Measurements from ENCODE around the gene GRIN2A. TPM values are rescaled to one million over a fixed set of nuclear protein-coding genes. Genes with fewer than 3 reads are reported as not detected.

The GRIN2A gene
- total RNA-seq (not detected), polyA plus RNA-seq (not detected)

DNA sequence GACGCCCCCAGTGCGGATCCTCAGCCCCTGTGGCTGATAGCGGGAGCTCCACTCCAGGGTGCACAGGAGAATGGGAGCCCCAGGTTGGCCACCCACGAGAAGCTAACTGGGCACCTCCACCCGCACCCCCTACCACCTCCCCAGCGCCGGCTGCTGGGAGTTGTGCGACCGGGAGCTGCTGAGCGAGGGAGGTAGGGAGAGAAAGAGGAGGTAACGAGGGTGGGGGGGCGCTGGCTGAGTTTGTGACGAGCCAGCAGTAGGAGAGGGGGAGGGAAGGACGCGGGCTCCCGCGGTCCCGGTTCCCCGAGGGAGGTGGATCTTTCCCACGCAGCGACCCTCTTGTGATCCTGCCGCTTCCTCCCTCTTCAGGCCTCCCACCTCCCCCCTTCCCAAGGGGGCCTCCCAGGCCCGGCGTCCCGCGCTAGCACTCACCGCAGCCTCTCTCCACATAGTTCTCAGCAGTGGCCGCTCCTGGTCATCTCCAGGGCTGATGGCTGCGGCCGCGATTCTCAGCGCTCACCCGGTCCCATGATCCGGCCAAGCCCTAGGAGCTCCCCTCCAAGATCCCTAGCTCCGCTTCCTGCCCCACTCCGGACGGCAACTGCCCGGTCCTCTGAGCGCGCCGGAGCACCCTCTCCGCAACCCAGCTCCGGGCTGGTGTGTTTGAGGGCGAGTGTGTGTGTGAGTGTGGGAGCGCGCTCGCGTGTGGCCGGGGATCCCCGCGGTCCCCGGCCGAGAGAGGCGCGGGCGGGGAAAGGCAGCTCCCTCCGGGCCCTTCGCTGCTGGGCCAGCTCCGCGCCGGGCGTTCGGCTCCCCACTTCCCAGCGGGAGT lies at the start of gene GRIN2A:
Gene GRIN2A (minus strand): TSS at position 207 of the 832 bp plus-strand sequence. CDS start 2,017 bp downstream, outside the sequence.
- Histone ChIP-seq H3K4me3 (ENCODE audit: low read length in 2 of 2) (no peak within 1 kb of the TSS), H3K36me3 (ENCODE audit: insufficient read depth, low read length) (no peaks in the 10 kb centered on the region), H3K27me3 (ENCODE audit: insufficient read depth, low read length) (no peaks in the 10 kb centered on the region), H3K4me1 (ENCODE audit: insufficient read depth, low read length) (no peaks in the 10 kb centered on the region), H3K9me3 (ENCODE audit: control insufficient read depth in 1 of 2, low read length in 2 of 2) (no peaks in the 10 kb centered on the region), H3K27ac (ENCODE audit: low read depth, low read length) (no peak within 1 kb of the TSS)
- Mint-ChIP-seq H3K4me3 (peak within 1 kb of the TSS in 2 of 8 donors; percentile 22 to 58), H3K27ac (no peak within 1 kb of the TSS), H3K27me3 (peaks cover 30 to 37% of the 10 kb centered on the region in 2 donors), H3K9me3 (peaks cover 0 to 2% (median 0%) of the 10 kb centered on the region in 8 donors), H3K4me1 (peaks cover 2 to 8% (median 6%) of the 10 kb centered on the region in 4 donors), H3K36me3 (no peaks in the 10 kb centered on the region)
- CTCF ChIA-PET (ENCODE audit: partially characterized antibody) = no interaction called here
- DNase-seq = no peak
- intact Hi-C loops (cut with micrococcal nuclease) = no loop called here
- POLR2A ChIA-PET (ENCODE audit: partially characterized antibody) = no interaction called here

- no peak for DNase-seq
- H3K36me3 ChIP-seq (ENCODE audit: insufficient read depth, low read length) = no peaks in the 10 kb centered on the region
- intact Hi-C loops (cut with micrococcal nuclease) = no loop called here
- Mint-ChIP-seq H3K27ac (no peak overlapping the region), H3K4me3 (no peak overlapping the region), H3K4me1 (no peaks in the 10 kb centered on the region), H3K9me3 (peaks cover 0 to 43% (median 25%) of the 10 kb centered on the region in 8 donors), H3K36me3 (peaks cover 0 to 4% of the 10 kb centered on the region in 2 donors), H3K27me3 (peaks cover 2 to 11% of the 10 kb centered on the region in 2 donors)
- H3K27ac ChIP-seq (ENCODE audit: low read depth, low read length) = no peak overlapping the region
- no peak overlapping the region for H3K4me3 ChIP-seq (ENCODE audit: low read length in 2 of 2)
- no peaks in the 10 kb centered on the region for H3K4me1 ChIP-seq (ENCODE audit: insufficient read depth, low read length)
- ChIA-PET CTCF (ENCODE audit: partially characterized antibody) (no interaction called here), POLR2A (ENCODE audit: partially characterized antibody) (no interaction called here)
- no peaks in the 10 kb centered on the region for H3K9me3 ChIP-seq (ENCODE audit: control insufficient read depth in 1 of 2, low read length in 2 of 2)
- H3K27me3 ChIP-seq (ENCODE audit: insufficient read depth, low read length) = no peaks in the 10 kb centered on the region
Observed at GRCh38 chr16:10231563-10231962, 49.3 kb upstream of the GRIN2A start.

DNA sequence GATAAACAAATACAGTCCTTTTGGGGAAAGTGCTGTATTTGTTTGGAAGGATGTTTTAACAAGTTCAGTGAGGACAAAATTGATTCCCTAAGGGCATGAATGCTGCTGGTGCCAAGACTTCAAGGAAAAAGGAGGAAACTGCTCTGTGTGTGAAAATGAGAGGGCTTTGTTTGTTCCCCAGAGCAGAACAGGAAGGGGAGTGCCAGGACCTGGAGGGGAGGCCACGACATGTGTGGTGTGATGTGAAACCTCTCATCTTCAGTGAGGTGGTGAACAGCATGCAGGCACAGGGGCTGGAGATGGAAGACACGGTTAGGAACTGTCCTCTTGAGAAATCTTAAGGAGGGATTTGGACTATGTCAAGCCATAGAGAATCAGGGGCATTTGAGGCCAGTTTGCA lies 46.6 kb upstream of the GRIN2A start:
- intact Hi-C loops (cut with micrococcal nuclease) = no loop called here
- Mint-ChIP-seq H3K4me1 (no peaks in the 10 kb centered on the region), H3K27ac (peak overlapping the region in 1 of 7 donors; percentile 53), H3K4me3 (no peak overlapping the region), H3K9me3 (peaks cover 0 to 32% (median 25%) of the 10 kb centered on the region in 8 donors), H3K36me3 (peaks cover 0 to 4% of the 10 kb centered on the region in 2 donors), H3K27me3 (peaks cover 9 to 15% of the 10 kb centered on the region in 2 donors)
- Histone ChIP-seq H3K27me3 (ENCODE audit: insufficient read depth, low read length) (no peaks in the 10 kb centered on the region), H3K4me3 (ENCODE audit: low read length in 2 of 2) (no peak overlapping the region), H3K4me1 (ENCODE audit: insufficient read depth, low read length) (no peaks in the 10 kb centered on the region), H3K36me3 (ENCODE audit: insufficient read depth, low read length) (no peaks in the 10 kb centered on the region), H3K27ac (ENCODE audit: low read depth, low read length) (no peak overlapping the region), H3K9me3 (ENCODE audit: control insufficient read depth in 1 of 2, low read length in 2 of 2) (no peaks in the 10 kb centered on the region)
- DNase-seq = no peak
- ChIA-PET POLR2A (ENCODE audit: partially characterized antibody) (no interaction called here), CTCF (ENCODE audit: partially characterized antibody) (no interaction called here)

DNA sequence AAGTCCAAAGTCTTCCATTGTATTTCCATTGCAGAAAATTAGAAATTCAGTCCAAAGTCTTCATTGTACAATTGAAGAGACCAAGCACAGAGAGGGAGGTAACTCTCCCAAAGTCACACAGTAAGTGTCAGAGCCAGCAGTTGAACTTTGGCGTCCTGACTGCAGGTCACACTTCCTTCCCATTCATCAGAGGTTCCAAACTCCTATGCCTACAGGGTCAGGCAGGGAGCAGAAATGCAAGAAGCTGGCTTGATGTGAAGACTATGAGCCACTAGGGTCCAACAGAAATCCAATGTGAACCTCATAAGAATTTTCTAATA lies 44.7 kb upstream of the GRIN2A start:
- H3K36me3 ChIP-seq (ENCODE audit: insufficient read depth, low read length) = no peaks in the 10 kb centered on the region
- intact Hi-C loops (cut with micrococcal nuclease) = no loop called here
- CTCF ChIA-PET (ENCODE audit: partially characterized antibody) = no interaction called here
- H3K27me3 Mint-ChIP-seq = peaks cover 7 to 15% of the 10 kb centered on the region in 2 donors
- no peaks in the 10 kb centered on the region for H3K36me3 Mint-ChIP-seq
- H3K27ac Mint-ChIP-seq = no peak overlapping the region
- POLR2A ChIA-PET (ENCODE audit: partially characterized antibody) = no interaction called here
- H3K4me1 ChIP-seq (ENCODE audit: insufficient read depth, low read length) = no peaks in the 10 kb centered on the region
- DNase-seq = no peak
- no peaks in the 10 kb centered on the region for H3K27me3 ChIP-seq (ENCODE audit: insufficient read depth, low read length)
- no peaks in the 10 kb centered on the region for H3K9me3 ChIP-seq (ENCODE audit: control insufficient read depth in 1 of 2, low read length in 2 of 2)
- no peak overlapping the region for H3K27ac ChIP-seq (ENCODE audit: low read depth, low read length)
- H3K4me3 ChIP-seq (ENCODE audit: low read length in 2 of 2) = no peak overlapping the region
- H3K9me3 Mint-ChIP-seq = peaks cover 0 to 18% (median 11%) of the 10 kb centered on the region in 8 donors
- H3K4me3 Mint-ChIP-seq = no peak overlapping the region
- H3K4me1 Mint-ChIP-seq = no peaks in the 10 kb centered on the region

GRCh38 chr16:10226141-10226986 lies 44.1 kb upstream of the GRIN2A start:
- Mint-ChIP-seq H3K36me3 (no peaks in the 10 kb centered on the region), H3K27ac (no peak overlapping the region), H3K9me3 (peaks cover 0 to 12% (median 6%) of the 10 kb centered on the region in 8 donors), H3K4me3 (no peak overlapping the region), H3K4me1 (no peaks in the 10 kb centered on the region), H3K27me3 (peaks cover 7 to 15% of the 10 kb centered on the region in 2 donors)
- no peak for DNase-seq
- Histone ChIP-seq H3K27ac (ENCODE audit: low read depth, low read length) (no peak overlapping the region), H3K4me1 (ENCODE audit: insufficient read depth, low read length) (no peaks in the 10 kb centered on the region), H3K9me3 (ENCODE audit: control insufficient read depth in 1 of 2, low read length in 2 of 2) (no peaks in the 10 kb centered on the region), H3K27me3 (ENCODE audit: insufficient read depth, low read length) (no peaks in the 10 kb centered on the region), H3K4me3 (ENCODE audit: low read length in 2 of 2) (no peak overlapping the region), H3K36me3 (ENCODE audit: insufficient read depth, low read length) (no peaks in the 10 kb centered on the region)
- intact Hi-C loops (cut with micrococcal nuclease) = no loop called here
- ChIA-PET POLR2A (ENCODE audit: partially characterized antibody) (no interaction called here), CTCF (ENCODE audit: partially characterized antibody) (no interaction called here)

- intact Hi-C loops (cut with micrococcal nuclease) = no loop called here
- Mint-ChIP-seq H3K4me1 (no peaks in the 10 kb centered on the region), H3K27ac (no peak overlapping the region), H3K36me3 (no peaks in the 10 kb centered on the region), H3K9me3 (peaks cover 0 to 6% (median 2%) of the 10 kb centered on the region in 8 donors), H3K4me3 (no peak overlapping the region), H3K27me3 (peaks cover 7 to 16% of the 10 kb centered on the region in 2 donors)
- ChIA-PET POLR2A (ENCODE audit: partially characterized antibody) (no interaction called here), CTCF (ENCODE audit: partially characterized antibody) (no interaction called here)
- no peak overlapping the region for H3K4me3 ChIP-seq (ENCODE audit: low read length in 2 of 2)
- H3K9me3 ChIP-seq (ENCODE audit: control insufficient read depth in 1 of 2, low read length in 2 of 2) = no peaks in the 10 kb centered on the region
- no peaks in the 10 kb centered on the region for H3K4me1 ChIP-seq (ENCODE audit: insufficient read depth, low read length)
- no peaks in the 10 kb centered on the region for H3K27me3 ChIP-seq (ENCODE audit: insufficient read depth, low read length)
- no peak overlapping the region for H3K27ac ChIP-seq (ENCODE audit: low read depth, low read length)
- DNase-seq = no peak
- no peaks in the 10 kb centered on the region for H3K36me3 ChIP-seq (ENCODE audit: insufficient read depth, low read length)
Observed at GRCh38 chr16:10225653-10226052, 43.4 kb upstream of the GRIN2A start.

DNA sequence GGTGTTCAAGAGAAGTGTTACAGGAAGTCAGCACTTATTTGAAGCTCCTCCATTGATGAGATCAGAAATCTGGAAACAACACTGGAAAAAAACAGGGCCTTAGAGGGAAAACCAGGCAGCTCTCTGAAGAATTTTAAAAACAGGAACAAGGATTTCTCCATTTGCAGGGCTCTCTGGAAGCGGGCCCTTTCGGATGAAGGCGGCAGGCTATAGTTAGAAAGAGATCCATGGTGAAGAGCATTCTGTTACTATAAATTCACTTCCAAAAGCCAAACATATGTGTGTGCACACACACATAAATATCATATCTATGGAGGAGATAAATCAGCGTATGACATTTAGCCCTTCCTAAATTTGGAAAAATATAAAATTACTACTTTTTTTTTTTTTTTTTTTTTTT lies 42.6 kb upstream of the GRIN2A start:
- no peaks in the 10 kb centered on the region for H3K4me1 ChIP-seq (ENCODE audit: insufficient read depth, low read length)
- POLR2A ChIA-PET (ENCODE audit: partially characterized antibody) = no interaction called here
- no peaks in the 10 kb centered on the region for H3K36me3 Mint-ChIP-seq

More for the DNA sequence above, 42.6 kb upstream of the GRIN2A start:
- Histone ChIP-seq H3K4me3 (ENCODE audit: low read length in 2 of 2) (no peak overlapping the region), H3K27me3 (ENCODE audit: insufficient read depth, low read length) (no peaks in the 10 kb centered on the region), H3K9me3 (ENCODE audit: control insufficient read depth in 1 of 2, low read length in 2 of 2) (no peaks in the 10 kb centered on the region), H3K27ac (ENCODE audit: low read depth, low read length) (no peak overlapping the region), H3K36me3 (ENCODE audit: insufficient read depth, low read length) (no peaks in the 10 kb centered on the region)
- Mint-ChIP-seq H3K9me3 (peaks cover 0 to 3% (median 0%) of the 10 kb centered on the region in 8 donors), H3K27ac (no peak overlapping the region), H3K4me3 (no peak overlapping the region), H3K4me1 (no peaks in the 10 kb centered on the region), H3K27me3 (peaks cover 7 to 15% of the 10 kb centered on the region in 2 donors)
- no peak for DNase-seq
- intact Hi-C loops (cut with micrococcal nuclease) = no loop called here
- CTCF ChIA-PET (ENCODE audit: partially characterized antibody) = no interaction called here
